ENCODE data around the gene CACNA1C. TPM values are rescaled to one million over a fixed set of nuclear protein-coding genes. Genes with fewer than 3 reads are reported as not detected.
A peak's percentile ranks its signal among the peaks of the same experiment; 100 is the strongest.

The CACNA1C gene
- total RNA-seq, 1 donor from 2014 or later = 171 TPM

DNA sequence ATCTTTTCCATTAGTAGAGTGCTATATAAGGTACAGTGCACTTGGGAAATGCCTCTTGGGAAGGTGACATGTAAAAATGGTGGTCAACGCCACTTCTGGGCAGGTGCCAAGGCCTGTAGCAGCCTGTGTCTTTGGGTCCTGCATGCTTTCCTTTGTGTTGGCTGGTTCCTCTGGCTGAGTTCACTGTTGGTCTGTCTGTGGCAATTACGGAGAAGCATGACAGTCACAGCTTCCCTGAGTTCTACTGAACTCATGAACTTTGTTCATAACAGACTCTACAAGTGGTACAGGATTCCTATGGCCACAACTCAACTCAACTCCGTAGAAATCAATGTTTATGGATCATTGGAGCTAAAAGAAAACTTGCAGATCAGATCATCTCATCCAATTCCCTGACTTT lies 98.0 kb downstream of the CACNA1C start:
- no peak for DNase-seq (ENCODE audit: missing footprints)
- intact Hi-C loops (cut with DNase I) = loop anchor here (5.0 kb wide), 1 partner anchor 94 kb away; no protein-coding TSS in a partner anchor
- peak; percentile 24 for ATAC-seq

DNA sequence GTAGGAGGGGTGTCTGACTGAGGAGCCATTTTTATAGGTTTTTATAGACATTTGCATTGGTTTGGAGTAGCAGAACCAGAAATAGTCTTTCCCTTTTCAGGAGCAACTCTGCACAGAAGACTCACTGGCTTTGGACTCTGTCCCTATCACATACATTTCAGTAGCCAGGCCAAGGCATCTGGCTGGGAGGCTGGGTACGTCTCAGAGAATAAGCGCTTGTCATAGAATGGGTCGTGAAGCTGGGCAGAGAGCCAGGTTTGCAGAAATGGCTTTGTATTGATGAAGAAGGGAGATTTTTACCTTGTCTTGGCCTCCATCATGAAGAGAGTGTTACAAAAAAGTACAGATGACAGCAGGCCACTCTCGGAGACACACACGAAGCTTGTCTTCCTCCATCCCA lies 98.6 kb downstream of the CACNA1C start:
- ATAC-seq (no peak), DNase-seq (ENCODE audit: missing footprints) (no peak)
- intact Hi-C loops (cut with DNase I) = loop anchor here (5.0 kb wide), 1 partner anchor 94 kb away; no protein-coding TSS in a partner anchor

DNA sequence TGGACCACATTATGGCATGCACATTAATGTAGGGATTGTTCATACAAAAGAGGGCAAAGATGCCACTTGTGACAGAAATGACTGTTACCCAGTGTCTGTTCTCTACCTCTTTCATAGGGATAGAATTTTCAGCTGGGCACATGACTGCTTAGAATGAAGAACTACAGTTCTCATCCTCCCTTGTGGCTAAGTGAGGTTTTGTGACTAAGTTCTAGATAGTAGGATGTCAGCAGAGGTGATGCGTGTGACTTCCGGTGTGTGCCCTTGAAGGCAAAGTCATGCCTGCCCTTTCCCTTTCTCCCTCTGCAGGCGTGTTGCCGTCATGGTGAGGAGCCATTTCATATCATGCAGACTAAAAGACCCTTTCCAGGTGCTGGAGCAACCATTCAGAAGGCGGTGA lies 99.3 kb downstream of the CACNA1C start:
- DNase-seq (ENCODE audit: missing footprints) (no peak), ATAC-seq (no peak)
- intact Hi-C loops (cut with DNase I) = loop anchor here (5.0 kb wide), 1 partner anchor 95 kb away; no protein-coding TSS in a partner anchor

DNA sequence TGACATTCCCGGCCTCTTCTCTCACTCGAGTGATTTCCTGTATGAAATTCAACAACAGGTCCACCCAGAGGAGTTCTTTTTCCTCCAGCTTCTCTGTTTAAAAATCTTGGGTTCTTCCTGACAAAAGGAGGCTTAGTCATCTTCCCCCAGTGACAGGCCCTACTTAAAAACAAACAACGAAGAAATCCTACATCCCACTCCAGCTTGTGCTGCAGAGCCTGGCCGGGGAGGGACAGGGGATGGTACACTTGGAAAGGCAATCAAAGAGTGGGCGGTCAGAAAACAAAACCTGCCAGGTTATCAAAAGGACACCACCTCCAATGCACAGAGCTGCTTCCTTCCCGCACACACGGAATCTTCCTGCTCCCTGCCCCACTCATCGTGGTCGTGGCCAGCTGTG lies 101.3 kb downstream of the CACNA1C start:
- intact Hi-C loops (cut with DNase I) = loop anchor here (5.0 kb wide), 1 partner anchor 97 kb away; no protein-coding TSS in a partner anchor
- ATAC-seq (peak; percentile 42), DNase-seq (ENCODE audit: missing footprints) (no peak)

DNA sequence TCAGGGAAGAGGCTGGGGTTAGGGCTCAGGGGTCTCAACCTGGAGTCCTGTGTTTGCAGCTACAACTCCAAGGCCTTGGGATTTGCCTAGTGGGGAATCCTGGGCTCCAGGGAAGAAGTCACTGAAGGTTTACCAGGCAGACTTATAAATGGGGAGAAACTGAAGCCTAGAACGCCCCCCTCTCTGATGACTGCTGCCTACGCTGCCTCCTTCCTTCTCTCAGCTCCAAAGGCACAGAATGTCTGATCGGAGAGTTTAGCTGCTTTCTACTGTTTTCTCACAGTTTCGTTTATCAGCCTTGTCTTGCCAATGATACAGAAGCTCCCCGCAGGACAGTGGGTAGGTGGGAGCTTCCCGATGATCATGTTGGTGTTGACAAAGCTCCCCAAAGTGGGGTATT lies 101.7 kb downstream of the CACNA1C start:
- no peak for DNase-seq (ENCODE audit: missing footprints)
- ATAC-seq = peak; percentile 11
- intact Hi-C loops (cut with DNase I) = loop anchor here (5.0 kb wide), 1 partner anchor 97 kb away; no protein-coding TSS in a partner anchor

DNA sequence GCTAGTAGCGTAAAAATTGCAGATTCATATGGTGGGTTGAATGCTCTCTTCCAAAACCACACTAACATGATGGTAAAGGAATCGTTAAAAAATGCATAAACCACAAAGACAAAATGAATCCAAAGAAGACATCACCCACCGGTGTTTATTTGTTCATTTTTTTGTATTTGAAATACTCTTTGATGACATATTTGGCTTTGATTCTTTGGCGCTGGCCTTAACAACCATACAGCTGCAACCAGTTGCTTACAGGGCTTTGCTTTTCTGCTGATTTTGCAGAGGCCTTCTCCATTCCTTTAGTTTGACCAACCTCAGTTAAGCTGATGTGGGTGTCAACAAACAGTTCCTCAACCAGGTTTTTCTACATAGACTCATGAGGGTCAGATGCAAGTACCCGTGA lies 103.5 kb downstream of the CACNA1C start:
- DNase-seq (ENCODE audit: missing footprints) = no peak
- ATAC-seq = no peak
- intact Hi-C loops (cut with DNase I) = no loop called here

DNA sequence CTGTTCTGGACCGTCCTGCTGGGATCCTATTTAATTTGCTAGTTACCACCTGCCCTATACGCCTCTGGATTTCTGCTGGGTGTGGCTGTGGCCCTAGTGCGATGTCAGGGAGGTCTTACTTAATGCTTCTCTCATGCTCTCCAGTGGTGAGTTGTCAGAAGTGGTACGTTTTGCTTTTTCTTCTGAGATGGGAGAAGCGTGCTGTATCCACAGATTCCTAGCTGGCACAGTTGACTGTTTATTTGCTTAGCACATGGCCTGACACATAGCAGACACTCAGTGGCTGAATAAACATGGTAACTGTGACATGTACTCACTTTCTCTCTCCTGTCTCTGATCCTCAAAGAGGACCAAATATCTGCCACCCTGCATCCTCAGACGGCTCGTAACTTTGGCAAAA lies 107.3 kb downstream of the CACNA1C start:
- ATAC-seq (no peak), DNase-seq (ENCODE audit: missing footprints) (no peak)
- intact Hi-C loops (cut with DNase I) = loop anchor here (5.0 kb wide), 1 partner anchor 33 kb away; no protein-coding TSS in a partner anchor

DNA sequence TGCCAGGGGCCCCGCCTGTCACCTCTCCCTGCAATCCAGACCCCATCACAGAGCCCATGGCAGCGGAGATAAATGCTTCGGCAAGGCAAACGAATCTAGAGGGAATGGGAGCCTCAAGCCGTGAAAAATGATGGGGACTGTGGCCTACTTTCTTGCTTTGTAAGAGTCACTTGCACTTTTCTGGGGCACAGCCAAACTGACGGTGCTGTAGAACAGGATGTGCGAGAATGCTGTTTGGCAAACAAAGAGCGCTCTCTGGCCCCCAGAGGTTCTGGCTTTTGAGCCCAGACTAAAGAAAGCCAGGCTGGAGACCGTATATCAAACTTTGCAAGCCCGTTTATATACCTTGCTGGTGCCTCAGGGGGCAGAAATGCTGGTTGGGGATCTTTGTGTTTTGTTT lies 108.7 kb downstream of the CACNA1C start:
- intact Hi-C loops (cut with DNase I) = loop anchor here (5.0 kb wide), 1 partner anchor 34 kb away; no protein-coding TSS in a partner anchor
- ATAC-seq (peak; percentile 56), DNase-seq (ENCODE audit: missing footprints) (peak; percentile 89)

DNA sequence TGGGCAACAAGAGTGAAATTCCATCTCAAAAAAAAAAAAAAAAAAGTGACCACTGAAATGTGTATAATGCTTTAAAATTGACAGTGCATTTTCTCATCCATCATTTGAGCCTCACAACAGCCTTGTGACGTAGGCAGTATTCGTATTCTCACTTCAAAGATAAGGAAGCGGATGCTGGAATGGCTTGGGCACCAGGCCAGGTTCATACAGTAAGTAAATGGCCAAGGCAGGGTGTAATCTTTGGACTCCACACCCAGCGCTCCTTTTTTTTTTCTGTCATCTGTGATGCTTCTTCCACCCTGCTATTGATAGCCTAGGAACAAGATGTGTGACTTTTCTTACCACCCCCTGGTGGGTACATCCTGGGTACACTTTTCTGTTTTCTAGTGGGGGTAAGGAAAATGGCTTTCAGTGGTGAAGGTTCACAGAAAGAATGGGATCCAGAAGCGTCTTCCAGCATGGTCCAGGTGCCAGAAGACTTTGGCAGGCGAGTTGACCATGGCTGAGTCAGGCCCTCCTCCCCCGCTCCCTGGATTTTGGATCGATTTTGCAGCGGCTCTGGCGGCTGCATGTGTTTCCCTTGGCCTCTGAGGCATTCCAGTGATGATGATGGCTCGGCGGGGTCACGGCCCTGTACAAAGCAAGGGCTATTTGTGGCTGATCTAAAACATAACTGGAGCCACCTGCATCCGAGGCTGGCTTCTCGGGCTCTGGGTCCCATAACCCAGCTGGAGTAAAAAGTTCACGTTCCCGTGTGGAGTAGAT lies 110.6 kb downstream of the CACNA1C start:
- intact Hi-C loops (cut with DNase I) = loop anchor here (5.0 kb wide), 1 partner anchor 36 kb away; no protein-coding TSS in a partner anchor
- peak; percentile 94 for ATAC-seq
- DNase-seq (ENCODE audit: missing footprints) = peak; percentile 93

DNA sequence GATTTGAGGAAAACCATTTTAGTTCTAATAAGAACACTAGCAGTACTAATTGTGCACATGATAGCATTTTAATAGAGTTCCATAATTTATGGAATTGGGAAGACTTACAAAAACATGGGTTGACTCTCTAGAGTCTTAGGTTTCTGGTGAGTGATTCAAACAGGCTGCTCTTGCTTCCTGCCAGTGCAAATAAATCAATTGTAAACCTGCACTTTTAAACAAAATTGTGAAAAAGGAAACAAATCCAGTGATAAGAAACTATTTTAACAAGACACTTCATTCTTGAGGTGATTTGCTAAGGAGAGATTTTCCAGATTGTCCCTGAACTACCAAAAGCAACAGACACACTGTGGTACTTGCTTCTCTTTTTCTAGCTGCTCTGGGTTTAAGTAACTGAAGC lies 112.2 kb downstream of the CACNA1C start:
- intact Hi-C loops (cut with DNase I) = no loop called here
- ATAC-seq (no peak), DNase-seq (ENCODE audit: missing footprints) (no peak)

DNA sequence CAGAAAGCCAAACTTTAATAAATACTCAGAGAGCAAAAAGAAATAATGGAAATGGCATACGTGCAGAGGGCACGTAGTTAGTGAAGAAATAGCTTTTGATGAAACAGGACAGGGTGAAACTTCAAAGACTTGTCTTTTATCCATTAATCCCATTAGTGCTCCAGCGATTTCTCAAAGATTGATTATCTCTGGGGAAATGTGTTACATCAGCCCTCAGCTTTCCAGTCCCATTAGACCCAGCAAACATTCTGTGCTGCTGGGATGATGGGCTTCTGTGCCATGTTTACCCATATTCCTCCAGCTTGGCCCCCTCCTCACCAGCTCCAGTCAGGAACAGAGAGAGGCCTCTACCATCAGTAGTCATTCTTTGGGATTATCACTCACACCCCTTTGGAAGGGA lies 113.1 kb downstream of the CACNA1C start:
- DNase-seq (ENCODE audit: missing footprints) (no peak), ATAC-seq (no peak)
- intact Hi-C loops (cut with DNase I) = no loop called here

DNA sequence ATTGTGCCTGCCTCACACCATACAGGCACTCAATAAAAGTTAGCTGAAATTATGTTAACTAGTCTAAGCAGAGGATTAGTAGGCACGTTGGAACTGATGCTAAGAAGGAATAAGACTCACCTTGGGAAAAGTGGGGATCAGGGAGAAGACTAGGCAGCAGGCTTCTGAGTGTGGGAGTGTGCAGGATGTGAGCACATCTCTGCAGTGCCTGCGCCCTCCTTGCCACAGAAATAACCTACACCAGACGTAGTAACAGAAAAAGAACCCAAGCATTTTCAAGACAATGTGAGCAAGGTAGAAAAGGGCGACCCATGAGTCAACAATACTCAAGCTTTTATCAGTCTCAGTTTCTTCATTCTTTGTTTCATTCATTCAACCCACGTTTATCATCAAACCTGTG lies 113.9 kb downstream of the CACNA1C start:
- DNase-seq (ENCODE audit: missing footprints) (no peak), ATAC-seq (no peak)
- intact Hi-C loops (cut with DNase I) = no loop called here

DNA sequence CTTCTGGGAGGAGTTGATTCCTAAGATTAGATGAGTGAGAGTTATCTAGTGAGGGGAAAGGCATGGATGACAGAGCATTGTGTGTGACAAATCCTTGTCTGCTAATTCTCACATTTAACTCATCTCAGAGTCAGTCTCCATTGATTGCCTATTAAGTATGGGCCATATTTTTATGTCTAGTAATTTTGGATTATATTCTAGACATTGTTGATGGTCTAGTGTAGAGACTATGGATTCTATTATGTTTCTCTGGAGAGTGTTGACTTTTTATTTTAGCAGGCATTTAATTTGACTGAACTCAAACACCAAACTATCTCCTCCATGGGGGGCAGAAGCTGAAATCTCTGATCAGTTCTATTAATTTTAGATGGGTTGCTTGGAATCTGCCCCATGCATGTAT lies 114.4 kb downstream of the CACNA1C start:
- intact Hi-C loops (cut with DNase I) = no loop called here
- no peak for ATAC-seq
- no peak for DNase-seq (ENCODE audit: missing footprints)

DNA sequence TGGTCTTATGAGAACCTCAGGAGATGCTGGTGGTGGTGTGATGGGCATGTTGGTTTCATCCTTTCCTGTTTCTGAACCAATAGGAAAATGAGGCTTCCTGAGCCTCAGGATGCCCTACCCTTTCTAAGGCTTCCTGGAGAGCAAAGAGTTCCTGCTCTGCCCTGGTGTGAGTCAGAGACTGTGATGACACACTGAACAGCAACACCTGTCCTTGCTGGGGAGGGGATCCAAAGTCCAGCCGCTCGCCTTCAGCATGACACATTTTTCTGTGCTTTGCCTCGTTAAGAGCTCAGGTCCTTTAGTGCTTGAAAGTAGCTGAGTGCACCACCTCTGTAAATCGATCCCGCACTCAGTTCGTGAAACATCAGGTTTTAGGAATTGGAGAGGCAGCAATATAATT lies 116.0 kb downstream of the CACNA1C start:
- ATAC-seq = no peak
- no peak for DNase-seq (ENCODE audit: missing footprints)
- intact Hi-C loops (cut with DNase I) = no loop called here

DNA sequence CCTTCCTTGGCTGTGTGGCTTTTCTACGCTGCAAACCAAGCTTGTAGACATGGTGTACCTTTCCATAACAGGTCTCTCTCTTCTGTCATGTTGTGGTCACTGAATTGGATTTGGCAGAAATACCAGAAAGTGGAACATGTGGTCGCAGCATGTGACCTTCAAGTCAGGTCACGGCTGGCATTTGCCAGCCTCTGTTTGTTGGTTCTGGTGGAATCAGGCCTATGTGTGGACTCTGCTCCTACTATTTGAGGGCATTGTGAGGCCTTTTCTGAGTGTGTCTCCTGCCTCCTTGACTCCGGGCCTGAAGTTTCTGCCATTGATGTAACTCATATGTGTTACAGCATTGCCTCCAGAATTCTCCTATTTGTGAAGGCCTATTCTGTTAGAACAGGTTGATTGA lies 116.7 kb downstream of the CACNA1C start:
- ATAC-seq = no peak
- DNase-seq (ENCODE audit: missing footprints) = no peak
- intact Hi-C loops (cut with DNase I) = no loop called here

DNA sequence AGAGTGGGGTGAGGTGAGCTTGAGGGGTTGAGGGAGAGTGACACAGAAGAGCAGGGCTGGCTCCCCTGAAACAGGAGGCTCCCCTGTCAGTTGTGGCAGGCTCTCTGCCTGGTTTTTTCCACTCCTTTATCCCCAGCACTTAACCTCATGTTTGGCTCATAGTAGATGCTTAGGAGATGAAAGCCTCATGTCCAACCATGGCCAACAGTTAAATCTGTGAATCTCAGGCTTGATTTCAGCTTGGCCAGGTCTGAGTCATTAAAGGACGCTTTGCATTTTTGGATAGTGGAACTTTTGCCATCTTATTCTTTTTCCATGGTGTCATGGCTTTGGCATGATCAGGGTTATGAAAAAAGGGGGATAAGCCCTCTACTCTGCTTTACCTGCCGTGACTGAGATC lies 117.2 kb downstream of the CACNA1C start:
- intact Hi-C loops (cut with DNase I) = no loop called here
- ATAC-seq (no peak), DNase-seq (ENCODE audit: missing footprints) (no peak)

DNA sequence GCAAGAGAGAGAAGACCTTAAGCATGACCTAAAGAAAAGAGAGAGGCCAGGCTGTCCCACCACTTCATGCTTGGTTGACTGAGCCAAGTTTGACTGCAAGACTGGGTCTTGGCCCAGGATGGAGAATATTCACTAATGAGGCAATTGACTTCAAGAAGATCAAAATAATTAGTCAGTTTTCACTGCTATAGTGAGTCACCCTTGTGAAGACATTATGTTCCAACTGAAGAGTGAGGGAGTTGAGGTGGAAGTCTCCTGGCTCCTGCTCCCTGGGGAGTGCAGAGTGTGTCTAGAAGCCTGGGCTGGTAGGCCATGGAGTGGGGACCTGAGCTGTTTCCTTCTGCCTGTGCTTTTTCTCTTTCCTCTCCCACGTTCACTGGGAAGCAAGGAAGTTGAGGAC lies 117.6 kb downstream of the CACNA1C start:
- intact Hi-C loops (cut with DNase I) = no loop called here
- ATAC-seq = no peak
- DNase-seq (ENCODE audit: missing footprints) = no peak

DNA sequence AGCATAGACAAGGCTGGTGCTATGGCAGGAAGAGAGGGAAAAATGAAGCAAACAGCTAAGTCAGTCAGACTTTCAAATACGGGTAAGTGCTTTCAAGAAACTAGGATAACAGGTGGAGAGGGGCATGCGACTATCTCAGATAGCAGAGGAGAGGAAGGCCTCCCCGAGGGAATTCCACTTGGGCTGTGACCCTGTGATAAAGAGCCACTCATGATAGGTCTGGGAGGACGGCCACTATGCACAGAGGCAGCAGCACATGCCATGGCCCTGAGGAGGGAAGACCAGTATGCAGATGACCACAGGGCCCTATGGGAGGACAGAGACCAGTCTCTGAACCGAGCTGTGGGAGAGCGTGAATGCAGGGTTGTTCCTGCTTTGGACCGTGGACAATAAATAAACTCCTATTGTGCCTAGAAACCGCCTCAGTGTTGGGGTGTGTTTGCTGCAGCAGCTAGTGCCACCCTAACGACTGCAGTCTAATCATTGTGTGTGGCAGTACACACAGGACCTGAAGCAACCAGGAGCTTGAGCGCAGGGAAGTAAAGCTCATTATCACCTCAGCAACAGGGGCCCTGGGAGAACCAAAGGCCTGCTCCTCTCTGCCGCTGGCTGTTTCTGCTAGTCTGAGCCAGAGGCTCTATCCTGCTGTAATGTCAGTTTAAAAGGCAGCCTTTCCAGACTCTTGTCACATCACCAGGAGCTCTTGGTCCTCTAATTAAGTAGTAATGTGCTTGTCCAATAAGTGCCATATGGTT lies 119.1 kb downstream of the CACNA1C start:
- DNase-seq (ENCODE audit: missing footprints) (no peak), ATAC-seq (peak; percentile 31)
- intact Hi-C loops (cut with DNase I) = no loop called here

DNA sequence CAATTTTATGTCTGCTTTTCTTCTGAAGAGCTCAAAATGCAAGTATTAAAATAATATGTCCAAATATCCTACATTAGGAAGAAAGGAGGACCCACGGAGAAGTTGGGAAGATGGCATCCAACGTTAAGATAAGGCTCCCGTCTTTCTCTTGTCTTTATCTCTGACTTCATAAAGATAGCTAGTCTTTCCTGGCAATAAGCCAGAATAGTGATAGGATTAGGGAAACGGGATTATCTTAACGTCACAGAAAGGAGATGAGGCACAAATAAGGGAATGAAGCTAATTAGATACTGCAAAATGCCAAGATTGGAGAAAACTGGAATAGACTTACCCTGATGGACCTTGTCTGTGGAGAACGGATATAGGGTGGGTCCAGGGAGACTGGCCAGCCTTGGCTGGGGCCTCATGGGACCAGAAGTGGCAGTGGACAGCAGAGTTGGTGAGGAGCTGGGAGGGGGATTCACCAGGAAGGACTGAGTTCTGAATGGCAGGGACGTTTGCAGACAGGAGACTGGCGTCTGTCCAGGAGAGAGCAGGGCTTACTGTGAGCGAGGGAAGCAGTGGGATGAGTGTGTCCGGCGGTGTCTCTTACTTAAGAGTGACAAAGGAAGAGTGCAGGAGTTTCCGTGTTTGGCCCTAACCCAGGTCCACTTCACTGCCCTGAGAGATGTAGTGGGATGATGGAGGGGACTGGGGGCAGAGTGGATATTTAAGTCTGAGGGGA lies 119.9 kb downstream of the CACNA1C start:
- intact Hi-C loops (cut with DNase I) = no loop called here
- peak; percentile 33 for ATAC-seq
- DNase-seq (ENCODE audit: missing footprints) = no peak
